GM21526 (cell line): ENCODE measurements around the gene RNU6-9.
A peak's percentile ranks its signal among the peaks of the same experiment; 100 is the strongest.
"Not testable (repeated sequence)": the region's sequence is repeated elsewhere in the genome, so short reads cannot be mapped to it uniquely, and the experiment has no call there.

Source experiments
- ATAC-seq: cut with Tn5 transposase; IDR thresholded peaks from one replicate; pipeline ENCODE4 v1.9.1; 2021; ENCODE audit warnings: moderate library complexity; ENCODE audit not compliant: unreplicated experiment, low FRiP score

Gene RNU6-9

DNA sequence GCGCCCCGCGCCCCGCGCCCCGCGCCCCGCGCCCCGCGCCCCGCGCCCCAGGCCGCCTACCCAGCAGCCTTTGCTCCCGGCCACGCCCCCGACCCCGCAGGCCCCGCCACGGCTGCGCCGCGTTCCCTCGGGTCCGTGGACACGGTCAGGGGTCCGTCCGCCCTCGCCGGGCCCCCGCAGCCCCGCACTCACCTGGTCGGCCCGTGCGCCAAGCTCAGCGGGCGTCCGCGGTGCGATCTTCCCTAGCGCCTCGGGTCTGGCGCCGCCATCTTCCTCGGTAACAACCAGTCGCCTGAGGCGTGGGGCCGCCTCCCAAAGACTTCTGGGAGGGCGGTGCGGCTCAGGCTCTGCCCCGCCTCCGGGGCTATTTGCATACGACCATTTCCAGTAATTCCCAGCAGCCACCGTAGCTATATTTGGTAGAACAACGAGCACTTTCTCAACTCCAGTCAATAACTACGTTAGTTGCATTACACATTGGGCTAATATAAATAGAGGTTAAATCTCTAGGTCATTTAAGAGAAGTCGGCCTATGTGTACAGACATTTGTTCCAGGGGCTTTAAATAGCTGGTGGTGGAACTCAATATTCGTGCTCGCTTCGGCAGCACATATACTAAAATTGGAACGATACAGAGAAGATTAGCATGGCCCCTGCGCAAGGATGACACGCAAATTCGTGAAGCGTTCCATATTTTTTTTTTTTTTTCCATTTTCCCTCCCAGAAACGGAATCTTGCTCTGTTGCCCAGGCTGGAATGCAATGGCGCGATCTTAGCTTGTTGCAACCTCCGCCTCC, at the start of gene RNU6-9, which contains the start of gene MED16:
RNU6-9 (plus strand) TSS at position 591 of the 796 bp plus-strand sequence.
MED16 (minus strand) TSS at position 294 of the 796 bp plus-strand sequence. CDS start 2,056 bp downstream, outside the sequence.
- ATAC-seq = peak; percentile 52

DNA sequence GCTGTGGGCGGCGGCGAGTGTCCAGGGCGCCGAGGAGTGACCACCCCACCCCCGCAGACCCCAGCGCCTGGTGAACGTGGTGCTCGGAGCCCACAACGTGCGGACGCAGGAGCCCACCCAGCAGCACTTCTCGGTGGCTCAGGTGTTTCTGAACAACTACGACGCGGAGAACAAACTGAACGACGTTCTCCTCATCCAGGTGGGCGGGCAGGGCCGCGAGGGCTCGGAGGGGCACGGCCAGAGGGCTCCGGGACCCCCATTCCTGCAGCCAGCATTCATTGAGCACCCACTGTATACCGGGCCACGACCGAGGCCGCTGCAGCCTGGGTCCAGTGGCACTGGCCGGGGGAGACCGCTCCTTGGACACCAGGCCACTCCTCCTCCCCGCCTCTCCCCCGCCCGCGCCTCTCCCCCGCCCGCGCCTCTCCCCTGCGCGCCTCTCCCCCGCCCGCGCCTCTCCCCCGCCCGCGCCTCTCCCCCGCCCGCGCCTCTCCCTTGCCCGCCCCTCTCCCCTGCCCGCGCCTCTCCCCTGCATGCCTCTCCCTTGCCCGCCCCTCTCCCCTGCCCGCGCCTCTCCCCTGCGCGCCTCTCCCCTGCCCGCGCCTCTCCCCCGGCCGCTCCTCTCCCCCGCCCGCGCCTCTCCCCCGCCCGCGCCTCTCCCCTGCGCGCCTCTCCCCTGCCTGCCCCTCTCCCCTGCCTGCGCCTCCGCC, 49.3 kb upstream of the RNU6-9 start:
- ATAC-seq = no peak

DNA sequence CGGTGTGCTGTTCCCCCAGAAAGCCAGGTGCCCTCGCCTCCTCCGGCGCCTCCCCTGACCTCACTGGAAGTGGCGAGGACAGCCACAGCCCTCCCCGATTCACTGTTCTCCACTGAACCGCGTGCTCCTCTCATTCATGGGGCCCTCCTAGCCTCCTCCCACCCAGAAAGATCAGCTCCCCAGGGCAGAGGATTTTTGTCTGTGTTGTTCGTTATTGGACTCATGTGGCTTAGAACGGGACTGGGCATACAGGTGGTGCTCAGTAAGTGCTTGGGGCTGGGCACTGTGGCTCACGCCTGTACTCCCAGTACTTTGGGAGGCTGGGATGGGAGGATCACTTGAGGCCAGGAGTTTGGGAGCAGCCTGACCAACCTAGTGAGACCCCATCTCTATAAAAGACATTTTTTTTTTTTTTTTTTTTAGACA, 48.7 kb upstream of the RNU6-9 start:
- ATAC-seq = no peak

GRCh38 chr19:845707-846521, 47.4 kb upstream of the RNU6-9 start:
- ATAC-seq = no peak

- ATAC-seq = no peak
These were observed 44.8 kb upstream of the RNU6-9 start for GRCh38 chr19:848386-848921.

DNA sequence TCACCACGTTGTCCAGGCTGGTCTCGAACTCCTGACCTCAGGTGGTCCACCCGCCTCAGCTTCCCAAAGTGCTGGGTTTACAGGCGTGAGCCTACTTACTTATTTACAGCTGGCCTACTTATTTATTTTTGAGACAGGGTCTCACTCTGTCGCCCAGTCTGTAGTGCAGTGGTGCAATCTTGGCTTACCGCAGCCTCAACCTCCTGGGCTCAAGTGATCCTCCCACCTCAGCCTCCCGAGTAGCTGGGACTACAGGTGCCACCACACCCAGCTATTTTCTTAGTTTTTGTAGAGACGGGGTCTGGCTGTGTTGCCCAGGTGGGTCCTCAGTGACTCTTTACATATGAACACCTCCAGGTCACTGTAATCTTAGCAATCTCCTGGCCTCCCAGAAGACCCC, 44.1 kb upstream of the RNU6-9 start:
- not testable (repeated sequence) for ATAC-seq

DNA sequence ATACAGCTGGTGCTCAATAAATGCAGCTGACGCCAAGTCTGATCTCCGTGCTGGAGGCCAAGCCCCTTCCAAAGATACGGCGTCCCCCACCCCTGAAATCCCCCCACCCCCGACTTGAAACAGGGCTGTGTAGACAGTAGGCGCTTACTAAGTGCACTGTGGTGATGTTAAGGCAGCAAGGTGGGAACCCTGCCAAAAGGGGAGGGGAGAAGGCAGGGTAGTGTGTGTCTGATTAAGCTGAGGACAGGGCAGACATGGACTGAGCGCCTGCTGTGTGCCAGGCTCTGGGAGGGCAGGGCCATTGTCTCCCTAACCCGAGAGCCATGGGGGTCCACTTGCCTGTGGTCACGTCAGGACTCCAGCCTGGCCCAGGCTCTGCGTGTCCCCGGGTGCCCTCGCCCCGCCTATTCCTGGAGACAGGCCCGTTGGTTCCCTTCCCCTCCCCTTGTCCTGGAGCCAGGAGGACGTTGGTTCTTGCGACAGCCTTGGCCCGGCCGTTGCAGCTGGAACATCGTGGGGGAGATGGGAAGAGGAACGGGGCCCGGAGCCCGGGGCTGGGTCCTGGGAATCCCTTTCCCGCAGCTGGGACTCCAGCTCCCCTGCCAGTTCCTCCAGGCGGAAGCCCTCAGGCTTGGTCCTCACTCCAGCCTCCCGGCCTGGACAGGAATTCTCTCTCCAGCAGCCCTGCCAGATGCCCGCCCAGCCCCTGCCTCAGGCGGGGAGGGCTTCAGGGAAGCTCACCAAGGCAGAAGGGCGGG, 42.9 kb upstream of the RNU6-9 start:
- no peak for ATAC-seq

- no peak for ATAC-seq
These were observed 42.3 kb upstream of the RNU6-9 start for GRCh38 chr19:850979-851335.

DNA sequence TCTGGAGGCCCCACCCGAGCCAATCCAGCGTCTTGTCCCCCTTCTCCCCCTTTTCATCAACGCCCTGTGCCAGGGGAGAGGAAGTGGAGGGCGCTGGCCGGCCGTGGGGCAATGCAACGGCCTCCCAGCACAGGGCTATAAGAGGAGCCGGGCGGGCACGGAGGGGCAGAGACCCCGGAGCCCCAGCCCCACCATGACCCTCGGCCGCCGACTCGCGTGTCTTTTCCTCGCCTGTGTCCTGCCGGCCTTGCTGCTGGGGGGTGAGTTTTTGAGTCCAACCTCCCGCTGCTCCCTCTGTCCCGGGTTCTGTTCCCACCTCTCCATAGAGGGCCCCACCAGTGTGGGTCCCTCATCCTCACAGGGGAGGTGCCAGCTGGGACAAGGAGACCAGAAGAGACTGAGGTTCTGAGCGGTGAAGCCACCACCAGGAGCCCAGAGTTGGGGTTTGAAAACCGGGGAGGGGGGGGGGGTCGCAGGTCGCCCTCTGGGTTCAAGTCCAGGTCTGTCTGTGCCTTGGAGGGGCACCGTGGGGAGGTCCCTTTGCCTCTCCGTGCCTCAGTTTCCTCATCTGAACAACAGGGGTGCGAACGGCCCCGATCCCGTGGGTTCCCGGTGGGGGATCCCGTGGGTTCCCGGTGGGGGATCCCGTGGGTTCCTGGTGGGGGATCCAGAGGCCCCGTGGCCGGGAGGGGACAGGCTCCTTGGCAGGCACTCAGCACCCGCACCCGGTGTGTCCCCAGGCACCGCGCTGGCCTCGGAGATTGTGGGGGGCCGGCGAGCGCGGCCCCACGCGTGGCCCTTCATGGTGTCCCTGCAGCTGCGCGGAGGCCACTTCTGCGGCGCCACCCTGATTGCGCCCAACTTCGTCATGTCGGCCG, 40.9 kb upstream of the RNU6-9 start, which contains the start of gene ELANE:
ELANE (plus strand) TSS at position 168 of the 878 bp plus-strand sequence; CDS start at position 194, 26 bp downstream.
- no peak for ATAC-seq

GRCh38 chr19:853014-853585, 40.2 kb upstream of the RNU6-9 start:
- ATAC-seq = no peak

DNA sequence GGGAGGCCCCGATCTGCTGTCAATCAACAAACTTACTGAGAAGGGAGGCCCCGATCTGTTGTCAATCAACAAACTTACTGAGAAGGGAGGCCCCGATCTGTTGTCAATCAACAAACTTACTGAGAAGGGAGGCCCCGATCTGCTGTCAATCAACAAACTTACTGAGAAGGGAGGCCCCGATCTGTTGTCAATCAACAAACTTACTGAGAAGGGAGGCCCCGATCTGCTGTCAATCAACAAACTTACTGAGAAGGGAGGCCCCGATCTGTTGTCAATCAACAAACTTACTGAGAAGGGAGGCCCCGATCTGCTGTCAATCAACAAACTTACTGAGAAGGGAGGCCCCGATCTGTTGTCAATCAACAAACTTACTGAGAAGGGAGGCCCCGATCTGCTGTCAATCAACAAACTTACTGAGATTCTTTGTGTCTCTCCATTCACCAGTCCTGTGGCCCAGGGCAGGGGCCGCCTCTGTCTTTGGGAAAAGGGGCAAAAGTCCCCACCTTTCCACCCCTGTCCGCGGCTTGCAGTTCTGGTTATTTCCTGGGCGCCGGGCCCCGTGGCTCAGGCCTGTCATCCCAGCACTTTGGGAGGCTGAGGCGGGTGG, 39.6 kb upstream of the RNU6-9 start:
- ATAC-seq = not testable (repeated sequence)

GRCh38 chr19:854549-854948, 38.7 kb upstream of the RNU6-9 start:
- no peak for ATAC-seq

- no peak for ATAC-seq
These were observed 38.1 kb upstream of the RNU6-9 start for GRCh38 chr19:855142-855541.

- ATAC-seq = no peak
These were observed 37.6 kb upstream of the RNU6-9 start for GRCh38 chr19:855566-856120.

DNA sequence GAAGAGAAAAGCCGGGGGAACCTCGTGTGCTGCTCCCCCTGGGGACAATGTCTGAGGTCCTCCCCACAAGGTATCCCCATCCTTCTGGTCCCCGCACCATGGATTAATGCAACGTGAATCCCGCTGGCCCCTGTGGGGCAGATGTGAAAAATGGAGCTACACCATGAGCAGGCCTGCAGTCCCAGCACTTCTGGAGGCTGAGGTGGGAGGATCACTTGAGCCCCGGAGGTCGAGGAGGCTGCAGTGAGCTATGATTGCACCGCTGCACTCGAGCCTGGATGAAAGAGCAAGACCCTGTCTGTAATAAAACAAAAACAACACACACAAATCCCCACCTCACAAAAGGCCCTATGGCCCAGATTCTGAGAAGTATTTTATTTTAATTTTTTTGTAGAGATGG, 35.0 kb upstream of the RNU6-9 start:
- no peak for ATAC-seq

DNA sequence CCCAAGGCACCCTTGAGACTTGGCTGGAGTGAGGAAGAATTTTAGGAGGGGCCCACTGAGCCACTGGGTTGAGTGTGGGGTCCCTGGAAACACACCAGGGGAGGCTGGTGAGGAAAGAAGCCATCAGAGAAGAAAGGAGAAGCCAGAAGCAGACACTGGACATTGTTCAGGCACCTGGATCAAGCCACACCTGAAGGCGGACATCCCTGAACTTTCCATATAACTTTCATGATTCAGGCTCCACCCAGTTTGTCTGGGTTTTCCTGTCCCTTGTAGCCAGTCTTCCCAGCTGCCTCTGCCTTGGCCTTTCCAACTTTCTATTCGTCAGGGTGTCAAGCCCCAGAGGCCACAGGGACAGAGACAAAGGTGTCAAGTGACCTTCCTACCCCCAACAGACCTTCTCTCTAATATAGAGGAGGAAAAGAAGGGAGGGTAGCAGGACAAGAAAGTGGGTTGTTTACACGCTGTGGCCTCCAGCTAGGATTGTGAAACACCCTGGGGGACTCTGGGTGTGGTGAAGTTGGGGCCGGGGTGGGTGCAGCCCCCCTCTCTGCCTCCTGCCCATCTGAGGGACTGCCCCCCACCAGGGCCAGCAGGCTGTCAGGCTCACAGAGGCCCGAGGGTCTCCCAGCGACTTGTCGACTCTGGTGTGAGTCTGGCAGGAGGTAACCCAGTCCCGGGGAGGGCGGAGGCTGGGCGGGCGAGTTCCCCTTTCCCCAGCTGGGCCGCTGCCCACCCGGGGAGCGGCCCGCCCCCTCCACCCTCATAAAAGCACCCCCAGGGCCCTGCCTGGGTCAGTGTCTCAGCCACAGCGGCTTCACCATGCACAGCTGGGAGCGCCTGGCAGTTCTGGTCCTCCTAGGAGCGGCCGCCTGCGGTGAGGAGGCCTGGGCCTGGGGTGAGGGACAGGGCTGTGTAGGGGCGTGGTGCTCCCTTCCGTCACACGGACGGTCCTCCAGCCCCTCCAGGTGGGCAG, 34.1 kb upstream of the RNU6-9 start, which contains the start of gene CFD:
CFD (plus strand) TSS at position 797 of the 976 bp plus-strand sequence; CDS start at position 823, 26 bp downstream.
- no peak for ATAC-seq
